MCF 10A (cell line): ENCODE results near the gene FGF5. TPM values are rescaled to one million over a fixed set of nuclear protein-coding genes. Genes with fewer than 3 reads are reported as not detected.

ENCODE experiments used
- BruUV-seq: library from RNA; stranded (reverse); fragments of 400-500 nt; replicated peaks from 2 replicates; lab custom pipeline; 2021; lab: Mats Ljungman, UMichigan
- CTCF ChIA-PET: fragments of 300-600 bp; sonication (Branson Sonifier 250); formaldehyde crosslinking; extraction: SDS; loops from one replicate; lab custom pipeline; 2021; ENCODE audit warnings: antibody characterized with exemption, inconsistent platforms; lab: Yijun Ruan, JAX
- POLR2A ChIA-PET: fragments of 300-600, 350-650 bp; sonication (Branson Sonifier 250); formaldehyde crosslinking; extraction: SDS; loops from one replicate; lab custom pipeline; 2020; ENCODE audit warnings: antibody characterized with exemption, inconsistent platforms; lab: Yijun Ruan, JAX
- DNase-seq: peaks from one replicate; pipeline ENCODE4 v3.0.0-alpha.2; 2018; ENCODE audit not compliant: unreplicated experiment
- H3K27ac Mint-ChIP-seq: one replicate; pipeline ENCODE4 v1.8.0; 2022; ENCODE audit warnings: mild to moderate bottlenecking, low read depth, mixed read lengths; ENCODE audit not compliant: unreplicated experiment
- H3K27me3 Mint-ChIP-seq: one replicate; pipeline ENCODE4 v1.8.0; 2022; ENCODE audit warnings: mixed read lengths; ENCODE audit not compliant: insufficient read depth, unreplicated experiment
- H3K36me3 Mint-ChIP-seq: one replicate; pipeline ENCODE4 v1.8.0; 2022; ENCODE audit warnings: mild to moderate bottlenecking, moderate library complexity, mixed read lengths; ENCODE audit not compliant: insufficient read depth, unreplicated experiment
- H3K4me1 Mint-ChIP-seq: one replicate; pipeline ENCODE4 v1.8.0; 2022; ENCODE audit warnings: mixed read lengths; ENCODE audit not compliant: insufficient read depth, unreplicated experiment
- H3K4me3 Mint-ChIP-seq: one replicate; pipeline ENCODE4 v1.8.0; 2022; ENCODE audit warnings: mild to moderate bottlenecking, moderate library complexity, mixed read lengths; ENCODE audit not compliant: unreplicated experiment
- H3K9me3 Mint-ChIP-seq: one replicate; pipeline ENCODE4 v1.8.0; 2022; ENCODE audit warnings: mixed read lengths; ENCODE audit not compliant: unreplicated experiment
- CTCF ChIP-seq: fragments of 200-600 bp; IDR thresholded peaks from one replicate; pipeline ENCODE4 v1.8.0; 2022; ENCODE audit warnings: antibody characterized with exemption, mild to moderate bottlenecking; ENCODE audit not compliant: unreplicated experiment
- intact Hi-C: fragments of 100-400 bp; cut with micrococcal nuclease; formaldehyde crosslinking; loops from 2 replicates; pipeline ENCODE4 v1.14.1; 2022
- total RNA-seq: library from RNA; stranded (reverse); gene quantifications from 2 replicates; pipeline ENCODE4 v1.2.3, GENCODE V29; 2022

Gene FGF5
- total RNA-seq, 1 experiment from 2014 or later: not detected

DNA sequence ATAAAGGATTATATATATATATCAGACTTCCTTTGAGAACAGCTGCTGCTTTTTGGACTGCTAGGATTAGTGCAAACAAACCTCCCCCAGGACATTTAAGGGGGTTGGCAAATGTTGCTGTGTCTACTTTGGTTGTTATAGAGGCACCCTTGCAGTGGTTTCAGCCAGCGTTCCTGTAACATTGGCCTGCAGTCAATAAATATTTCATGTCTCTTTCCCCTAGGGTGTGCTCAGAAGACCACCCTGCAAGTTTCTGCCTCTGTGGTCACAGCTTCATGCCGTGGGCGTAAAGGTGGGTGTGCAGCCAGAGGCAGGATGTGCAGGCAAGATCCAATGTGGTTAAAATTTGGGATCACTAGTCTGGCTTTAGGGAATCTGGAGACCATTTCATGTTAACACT lies 28.9 kb downstream of the FGF5 start:
- Mint-ChIP-seq H3K4me1 (no peaks in the 10 kb centered on the region), H3K9me3 (no peaks in the 10 kb centered on the region), H3K36me3 (no peaks in the 10 kb centered on the region), H3K27me3 (no peaks in the 10 kb centered on the region), H3K27ac (no peak overlapping the region), H3K4me3 (no peak overlapping the region)
- no peak for DNase-seq
- no peak for TF ChIP-seq CTCF
- intact Hi-C loops: no loop called here
- no TSS peak for BruUV-seq
- POLR2A ChIA-PET: no interaction called here
- CTCF ChIA-PET: interaction anchor here (1.3 kb wide), 1 partner anchor 12 kb away, joined by 3 read pairs; no protein-coding TSS in a partner anchor

GRCh38 chr4:80295826-80296225 lies 29.4 kb downstream of the FGF5 start:
- CTCF ChIA-PET: interaction anchor here (0.6 kb wide), 1 partner anchor 16 kb away, joined by 4 read pairs; no protein-coding TSS in a partner anchor
- Mint-ChIP-seq H3K27me3 (no peaks in the 10 kb centered on the region), H3K4me3 (no peak overlapping the region), H3K36me3 (no peaks in the 10 kb centered on the region), H3K9me3 (no peaks in the 10 kb centered on the region), H3K27ac (no peak overlapping the region), H3K4me1 (no peaks in the 10 kb centered on the region)
- POLR2A ChIA-PET: interaction anchor here (0.6 kb wide), 1 partner anchor 1356 kb away, joined by 4 read pairs; no protein-coding TSS in a partner anchor
- no peak for DNase-seq
- no peak for TF ChIP-seq CTCF
- intact Hi-C loops: no loop called here
- BruUV-seq: no TSS peak

DNA sequence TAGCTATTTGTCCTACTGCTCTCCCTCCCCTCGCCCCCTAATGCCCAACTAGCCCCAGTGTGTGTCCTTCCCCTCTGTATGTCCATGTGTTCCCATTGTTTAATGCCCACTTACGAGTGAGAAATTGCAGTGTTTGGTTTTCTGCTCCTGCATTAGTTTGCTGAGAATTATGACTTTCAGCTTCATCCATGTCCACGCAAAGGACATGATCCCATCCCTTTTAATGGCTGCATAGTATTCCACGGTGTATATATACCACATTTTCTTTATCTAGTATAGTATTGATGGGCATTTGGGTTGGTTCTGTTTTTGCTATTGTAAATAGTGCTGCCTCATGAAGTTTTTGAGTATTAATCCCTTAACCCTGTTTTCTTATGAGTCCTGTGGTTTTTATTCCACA lies 35.4 kb downstream of the FGF5 start:
- Mint-ChIP-seq H3K9me3 (no peaks in the 10 kb centered on the region), H3K27me3 (no peaks in the 10 kb centered on the region), H3K36me3 (peaks cover 6% of the 10 kb centered on the region), H3K4me3 (no peak overlapping the region), H3K4me1 (peaks cover 15% of the 10 kb centered on the region), H3K27ac (no peak overlapping the region)
- intact Hi-C loops: no loop called here
- DNase-seq: no peak
- TF ChIP-seq CTCF: no peak
- ChIA-PET POLR2A (interaction anchor here (0.5 kb wide), 1 partner anchor 1589 kb away, joined by 3 read pairs; no protein-coding TSS in a partner anchor), CTCF (interaction anchor here (0.6 kb wide), 1 partner anchor 13 kb away, joined by 4 read pairs; no protein-coding TSS in a partner anchor)
- BruUV-seq: no TSS peak

DNA sequence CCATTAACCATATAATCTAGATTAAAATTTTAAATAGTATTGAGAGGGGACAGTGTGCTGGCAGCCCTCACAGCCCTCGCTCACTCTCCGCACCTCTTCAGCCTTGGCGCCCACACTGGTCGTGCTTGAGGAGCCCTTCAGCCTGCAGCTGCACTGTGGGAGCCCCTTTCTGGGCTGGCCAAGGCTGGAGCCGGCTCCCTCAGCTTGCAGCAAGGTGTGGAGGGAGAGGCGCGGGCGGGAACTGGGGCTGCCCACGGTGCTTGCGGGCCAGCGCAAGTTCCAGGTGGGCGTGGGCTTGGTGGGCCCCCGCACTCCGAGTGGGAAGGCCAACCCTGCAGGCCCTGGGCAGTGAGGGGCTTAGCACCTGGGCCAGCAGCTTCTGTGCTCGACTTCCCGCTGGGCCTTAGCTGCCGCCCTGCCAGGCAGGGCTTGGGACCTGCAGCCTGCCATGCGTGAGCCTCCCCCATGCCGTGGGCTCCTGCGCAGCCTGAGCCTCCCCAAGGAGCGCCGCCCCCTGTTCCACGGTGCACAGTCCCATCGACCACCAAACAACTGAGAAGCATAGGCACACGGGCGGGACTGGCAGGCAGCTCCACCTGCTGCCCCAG lies 36.3 kb downstream of the FGF5 start:
- POLR2A ChIA-PET: no interaction called here
- no peaks in the 10 kb centered on the region for H3K27me3 Mint-ChIP-seq
- peaks cover 22% of the 10 kb centered on the region for H3K4me1 Mint-ChIP-seq
- intact Hi-C loops: no loop called here
- peaks cover 6% of the 10 kb centered on the region for H3K36me3 Mint-ChIP-seq
- no peak overlapping the region for H3K27ac Mint-ChIP-seq
- TF ChIP-seq CTCF: no peak
- H3K4me3 Mint-ChIP-seq: no peak overlapping the region
- CTCF ChIA-PET: interaction anchor here (0.6 to 1.1 kb wide), 2 partner anchors 218 to 1242 kb away, joined by 3 read pairs; no protein-coding TSS in a partner anchor
- BruUV-seq: no TSS peak
- DNase-seq: no peak
- no peaks in the 10 kb centered on the region for H3K9me3 Mint-ChIP-seq
